DND-41 (cell line): ENCODE results near the gene SPDL1.

Experiments used
- CTCF ChIP-seq: IDR thresholded peaks from 2 replicates; pipeline ENCODE4 v1.5.1; 2012; ENCODE audit warnings: borderline replicate concordance, low read length, moderate library complexity, mild to moderate bottlenecking; ENCODE audit not compliant: poor library complexity, severe bottlenecking; ENCODE audit errors: extremely low read depth
- EZH2 ChIP-seq: IDR thresholded peaks from 3 replicates; pipeline ENCODE4 v1.6.1; 2012; ENCODE audit warnings: borderline replicate concordance, low read depth, mild to moderate bottlenecking, moderate library complexity, low read length, inconsistent platforms; ENCODE audit not compliant: severe bottlenecking

- TF ChIP-seq CTCF (no peak), EZH2 (no peak)
These were observed 57.7 kb downstream of the SPDL1 start for GRCh38 chr5:169641253-169641652.
